BE2C (cell line): ENCODE results near the gene FLT4.

ENCODE experiments used
- DNase-seq: peaks from one replicate; pipeline ENCODE4 v3.0.0-alpha.2; 2020
- H3K27me3 ChIP-seq: fragments of 250-450 bp; sonication (Bioruptor Pico); 2 replicates; pipeline ENCODE4 v1.5.1; 2020; ENCODE audit warnings: mild to moderate bottlenecking
- H3K36me3 ChIP-seq: fragments of 250-450 bp; sonication (Bioruptor Pico); 2 replicates; pipeline ENCODE4 v1.5.1; 2020; ENCODE audit warnings: mild to moderate bottlenecking
- H3K4me1 ChIP-seq: fragments of 250-450 bp; sonication (Bioruptor Pico); 2 replicates; pipeline ENCODE4 v1.5.1; 2020
- H3K4me3 ChIP-seq: 2 replicates; pipeline ENCODE4 v1.5.1; 2011; ENCODE audit warnings: low read depth, low read length
- H3K9me3 ChIP-seq: fragments of 250-450 bp; sonication (Bioruptor Pico); 2 replicates; pipeline ENCODE4 v1.5.1; 2020
- CTCF ChIP-seq: IDR thresholded peaks from 2 replicates; pipeline ENCODE4 v1.5.1; 2012; ENCODE audit warnings: mild to moderate bottlenecking, low read depth, low read length

FLT4 gene

GRCh38 chr5:180575571-180575970 lies 73.8 kb downstream of the FLT4 start:
- Histone ChIP-seq H3K36me3 (peaks cover 31% of the 10 kb centered on the region), H3K27me3 (no peaks in the 10 kb centered on the region), H3K4me1 (no peaks in the 10 kb centered on the region), H3K9me3 (no peaks in the 10 kb centered on the region), H3K4me3 (no peak overlapping the region)
- TF ChIP-seq CTCF, result no peak
- no peak for DNase-seq

- Histone ChIP-seq H3K9me3 (no peaks in the 10 kb centered on the region), H3K36me3 (peaks cover 70% of the 10 kb centered on the region), H3K27me3 (no peaks in the 10 kb centered on the region), H3K4me1 (no peaks in the 10 kb centered on the region), H3K4me3 (no peak overlapping the region)
- no peak for DNase-seq
- no peak for TF ChIP-seq CTCF
These were observed 80.5 kb downstream of the FLT4 start for GRCh38 chr5:180568914-180569313.

GRCh38 chr5:180563994-180564393 lies 85.4 kb downstream of the FLT4 start:
- no peak for TF ChIP-seq CTCF
- H3K9me3 ChIP-seq, result no peaks in the 10 kb centered on the region
- no peaks in the 10 kb centered on the region for H3K27me3 ChIP-seq
- no peaks in the 10 kb centered on the region for H3K4me1 ChIP-seq
- no peak for DNase-seq
- H3K4me3 ChIP-seq, result no peak overlapping the region
- H3K36me3 ChIP-seq, result peaks cover 54% of the 10 kb centered on the region

- no peaks in the 10 kb centered on the region for H3K27me3 ChIP-seq
These were observed 91.2 kb downstream of the FLT4 start for GRCh38 chr5:180558232-180558631.

GRCh38 chr5:180557217-180557809 lies 92.1 kb downstream of the FLT4 start:
- Histone ChIP-seq H3K9me3 (no peaks in the 10 kb centered on the region), H3K4me3 (no peak overlapping the region), H3K4me1 (no peaks in the 10 kb centered on the region; the same call in 1 of the 2 replicates), H3K27me3 (no peaks in the 10 kb centered on the region), H3K36me3 (peaks cover 63% of the 10 kb centered on the region)
- no peak for TF ChIP-seq CTCF
- no peak for DNase-seq

More at GRCh38 chr5:180558232-180558631, 91.2 kb downstream of the FLT4 start:
- TF ChIP-seq CTCF, result no peak
- H3K4me1 ChIP-seq, result no peaks in the 10 kb centered on the region; the same call in 1 of the 2 replicates
- DNase-seq, result no peak
- peaks cover 56% of the 10 kb centered on the region for H3K36me3 ChIP-seq
- H3K4me3 ChIP-seq, result no peak overlapping the region
- H3K9me3 ChIP-seq, result no peaks in the 10 kb centered on the region

GRCh38 chr5:180555168-180555921 lies 94.1 kb downstream of the FLT4 start:
- no peak for DNase-seq
- H3K9me3 ChIP-seq, result no peaks in the 10 kb centered on the region
- H3K36me3 ChIP-seq, result peaks cover 70% of the 10 kb centered on the region
- H3K4me1 ChIP-seq, result no peaks in the 10 kb centered on the region; the same call in 1 of the 2 replicates
- no peak for TF ChIP-seq CTCF
- H3K4me3 ChIP-seq, result no peak overlapping the region
- H3K27me3 ChIP-seq, result no peaks in the 10 kb centered on the region
